MM.1S (cell line): Measurements from ENCODE around the gene TPM1.

Experiments used
- DNase-seq: peaks from one replicate; pipeline ENCODE4 v3.0.0-alpha.2; 2015
- H2AFZ ChIP-seq: fragments of 300-600 bp; sonication (generic); 2 replicates; pipeline ENCODE4 v1.6.0; 2016; ENCODE audit warnings: antibody characterized with exemption, low read length
- H3F3A ChIP-seq: fragments of 300-600 bp; sonication (generic); 2 replicates; pipeline ENCODE4 v1.6.1; 2016; ENCODE audit warnings: mild to moderate bottlenecking, antibody characterized with exemption, low read length, moderate library complexity, mixed read lengths; ENCODE audit not compliant: insufficient read depth
- H3K27ac ChIP-seq: fragments of 300-600 bp; sonication (generic); 2 replicates; pipeline ENCODE4 v1.5.1; 2016; ENCODE audit warnings: mild to moderate bottlenecking, low read length
- H3K27me3 ChIP-seq: fragments of 300-600 bp; sonication (generic); replicated peaks from 2 replicates; pipeline ENCODE4 v1.6.0; 2016; ENCODE audit warnings: low read length; ENCODE audit not compliant: insufficient read depth
- H3K36me3 ChIP-seq: fragments of 300-600 bp; sonication (generic); replicated peaks from 2 replicates; pipeline ENCODE4 v1.6.1; 2016; ENCODE audit warnings: mild to moderate bottlenecking, low read length, mixed read lengths; ENCODE audit not compliant: insufficient read depth
- H3K4me1 ChIP-seq: fragments of 300-600 bp; sonication (generic); 2 replicates; pipeline ENCODE4 v1.6.1; 2016; ENCODE audit warnings: low read length, mixed read lengths
- H3K4me2 ChIP-seq: fragments of 300-600 bp; sonication (generic); 2 replicates; pipeline ENCODE4 v1.6.0; 2016; ENCODE audit warnings: low read depth, low read length
- H3K4me3 ChIP-seq: fragments of 300-600 bp; sonication (generic); 2 replicates; pipeline ENCODE4 v1.5.1; 2016; ENCODE audit warnings: low read length, mixed read lengths
- H3K79me2 ChIP-seq: fragments of 300-600 bp; sonication (generic); 2 replicates; pipeline ENCODE4 v1.6.1; 2016; ENCODE audit warnings: mixed run types, low read length, mixed read lengths
- H3K9ac ChIP-seq: fragments of 300-600 bp; sonication (generic); 2 replicates; pipeline ENCODE4 v1.6.1; 2016; ENCODE audit warnings: low read length, mixed read lengths
- H3K9me2 ChIP-seq: fragments of 300-600 bp; sonication (generic); replicated peaks from 2 replicates; pipeline ENCODE4 v1.6.1; 2016; ENCODE audit warnings: mild to moderate bottlenecking, low read length, mixed read lengths; ENCODE audit not compliant: insufficient read depth
- H3K9me3 ChIP-seq: fragments of 300-600 bp; sonication (generic); replicated peaks from 2 replicates; pipeline ENCODE4 v1.6.1; 2016; ENCODE audit warnings: mild to moderate bottlenecking, low read length, mixed read lengths; ENCODE audit not compliant: insufficient read depth
- H4K20me1 ChIP-seq: fragments of 300-600 bp; sonication (generic); 2 replicates; pipeline ENCODE4 v1.6.1; 2016; ENCODE audit warnings: mild to moderate bottlenecking, low read length, moderate library complexity, mixed read lengths; ENCODE audit not compliant: insufficient read depth
- CTCF ChIP-seq: fragments of 300-600 bp; sonication (generic); IDR thresholded peaks from 2 replicates; pipeline ENCODE4 v1.5.1; 2016; ENCODE audit warnings: antibody characterized with exemption, low read length, mixed read lengths
- EZH2 ChIP-seq: fragments of 300-600 bp; sonication (generic); optimal IDR thresholded peaks from 2 replicates; pipeline ENCODE3; 2017; ENCODE audit warnings: low read depth, mild to moderate bottlenecking, antibody characterized with exemption, low read length, mixed read lengths
- EZH2phosphoT487 ChIP-seq: fragments of 300-600 bp; sonication (generic); IDR thresholded peaks from 2 replicates; pipeline ENCODE4 v1.6.1; 2018; ENCODE audit warnings: antibody characterized with exemption, low read length

The TPM1 gene

GRCh38 chr15:63076714-63077046 is 34.1 kb downstream of the TPM1 start:
- H3K4me1 ChIP-seq: no peaks in the 10 kb centered on the region
- H3K27ac ChIP-seq: no peak overlapping the region
- no peaks in the 10 kb centered on the region for H4K20me1 ChIP-seq
- no peaks in the 10 kb centered on the region for H3F3A ChIP-seq
- no peaks in the 10 kb centered on the region for H3K9me2 ChIP-seq
- DNase-seq: no peak
- H3K9me3 ChIP-seq: no peaks in the 10 kb centered on the region
- H2AFZ ChIP-seq: no peak overlapping the region
- H3K4me3 ChIP-seq: no peak overlapping the region
- no peak overlapping the region for H3K9ac ChIP-seq
- H3K27me3 ChIP-seq: no peaks in the 10 kb centered on the region
- H3K36me3 ChIP-seq: no peaks in the 10 kb centered on the region
- H3K4me2 ChIP-seq: no peak overlapping the region
- no peak for TF ChIP-seq CTCF
- no peak for TF ChIP-seq EZH2
- no peak for TF ChIP-seq EZH2phosphoT487
- no peaks in the 10 kb centered on the region for H3K79me2 ChIP-seq

- Histone ChIP-seq H3K27me3 (no peaks in the 10 kb centered on the region), H3K9me2 (no peaks in the 10 kb centered on the region), H3K4me3 (no peak overlapping the region), H3K27ac (no peak overlapping the region), H3K4me1 (no peaks in the 10 kb centered on the region), H4K20me1 (no peaks in the 10 kb centered on the region), H3K4me2 (no peak overlapping the region), H3K9ac (no peak overlapping the region), H3F3A (no peaks in the 10 kb centered on the region), H2AFZ (no peak overlapping the region), H3K36me3 (no peaks in the 10 kb centered on the region), H3K9me3 (no peaks in the 10 kb centered on the region), H3K79me2 (no peaks in the 10 kb centered on the region)
- DNase-seq: no peak
- TF ChIP-seq EZH2 (no peak), EZH2phosphoT487 (no peak), CTCF (no peak)
Observed at GRCh38 chr15:63077952-63078351, 35.4 kb downstream of the TPM1 start.

DNA sequence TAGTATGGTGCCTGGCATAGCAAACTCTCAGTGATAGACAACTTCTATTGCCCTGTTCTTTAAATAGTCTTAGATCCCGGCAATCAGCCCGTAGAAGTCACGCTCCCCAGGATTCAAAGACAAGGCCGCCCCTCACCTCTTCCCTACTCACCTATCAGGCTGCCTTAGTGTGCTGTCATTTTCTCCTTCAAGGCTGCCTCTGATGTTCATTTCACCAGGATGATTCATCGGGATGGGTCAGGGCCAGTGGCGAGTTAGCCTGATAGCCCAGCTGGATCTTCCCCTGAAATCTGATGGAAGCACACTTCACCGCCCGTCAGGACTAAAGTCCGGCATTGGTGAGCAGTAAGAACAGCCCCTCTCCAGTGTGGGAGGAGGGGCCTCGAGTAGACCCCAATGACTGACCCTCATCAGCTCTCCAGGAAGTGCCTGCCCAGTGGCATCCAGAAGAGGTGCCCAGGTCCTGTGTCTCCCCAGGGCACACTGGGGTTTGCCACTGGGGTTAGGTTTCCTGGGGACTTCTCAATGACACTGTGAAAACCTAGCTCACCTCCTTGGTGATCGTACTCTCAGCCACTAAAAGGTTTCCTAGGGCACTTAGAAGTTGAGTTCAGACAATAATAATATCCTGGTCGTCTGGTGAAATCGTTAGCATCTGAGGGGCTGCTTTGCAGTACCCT is 37.5 kb downstream of the TPM1 start:
- no peak overlapping the region for H2AFZ ChIP-seq
- no peak overlapping the region for H3K4me3 ChIP-seq
- H3F3A ChIP-seq: no peaks in the 10 kb centered on the region
- DNase-seq: no peak
- no peak overlapping the region for H3K27ac ChIP-seq
- H3K4me2 ChIP-seq: no peak overlapping the region
- no peaks in the 10 kb centered on the region for H3K9me2 ChIP-seq
- H3K9ac ChIP-seq: no peak overlapping the region
- no peaks in the 10 kb centered on the region for H4K20me1 ChIP-seq
- no peaks in the 10 kb centered on the region for H3K36me3 ChIP-seq
- H3K9me3 ChIP-seq: no peaks in the 10 kb centered on the region
- no peaks in the 10 kb centered on the region for H3K27me3 ChIP-seq
- H3K79me2 ChIP-seq: no peaks in the 10 kb centered on the region
- TF ChIP-seq EZH2: no peak
- no peak for TF ChIP-seq EZH2phosphoT487
- TF ChIP-seq CTCF: no peak
- H3K4me1 ChIP-seq: no peaks in the 10 kb centered on the region
